CD4-positive, alpha-beta T cell treated with Interleukin-6 at 100 ng/mL for 8 hours (primary cell): ENCODE data around the gene CKAP2L.

Experiments
- DNase-seq: peaks from one replicate; pipeline ENCODE4 v3.0.0-alpha.2; 2020; ENCODE audit warnings: mixed read lengths, low spot score

CKAP2L gene

GRCh38 chr2:112764071-112765044 lies at the start of gene CKAP2L:
CKAP2L (minus strand) TSS chr2:112764609; CDS start chr2:112764598, 11 bp downstream.
- DNase-seq: peak; percentile 94

- no peak for DNase-seq
These were observed 49.0 kb upstream of the CKAP2L start for GRCh38 chr2:112813280-112813966.

- DNase-seq: no peak
These were observed 48.2 kb upstream of the CKAP2L start for GRCh38 chr2:112812318-112813267.

GRCh38 chr2:112811841-112812306 lies 47.5 kb upstream of the CKAP2L start:
- no peak for DNase-seq

- DNase-seq: no peak
These were observed 46.9 kb upstream of the CKAP2L start for GRCh38 chr2:112811276-112811831.

GRCh38 chr2:112809112-112809511 lies 44.7 kb upstream of the CKAP2L start:
- no peak for DNase-seq

GRCh38 chr2:112807233-112807807 lies 42.9 kb upstream of the CKAP2L start:
- DNase-seq: no peak

- DNase-seq: no peak
These were observed 41.1 kb upstream of the CKAP2L start for GRCh38 chr2:112805542-112805941.

GRCh38 chr2:112803691-112804521 lies 39.5 kb upstream of the CKAP2L start:
- no peak for DNase-seq

GRCh38 chr2:112800881-112801583 lies 36.6 kb upstream of the CKAP2L start:
- no peak for DNase-seq

- no peak for DNase-seq
These were observed 34.9 kb upstream of the CKAP2L start for GRCh38 chr2:112798979-112799975.

- DNase-seq: no peak
These were observed 32.1 kb upstream of the CKAP2L start for GRCh38 chr2:112796486-112796885.

GRCh38 chr2:112795774-112796173 lies 31.4 kb upstream of the CKAP2L start:
- DNase-seq: no peak

GRCh38 chr2:112794841-112795240 lies 30.4 kb upstream of the CKAP2L start:
- no peak for DNase-seq

- peak; percentile 6 for DNase-seq
These were observed 29.8 kb upstream of the CKAP2L start for GRCh38 chr2:112794131-112794733.

- no peak for DNase-seq
These were observed 29.1 kb upstream of the CKAP2L start for GRCh38 chr2:112793449-112793978.

- no peak for DNase-seq
These were observed 28.0 kb upstream of the CKAP2L start for GRCh38 chr2:112792419-112792818.
